ENCODE measurements around the gene PFKFB4. TPM values are rescaled to one million over a fixed set of nuclear protein-coding genes. Genes with fewer than 3 reads are reported as not detected.

PFKFB4 gene
- total and polyA plus RNA-seq, 9 of the 15 experiments (the other 6 are each of a cell fraction or from before 2014, with no cell fraction given) = 0.92 to 56.3 (median 13.5) TPM

DNA sequence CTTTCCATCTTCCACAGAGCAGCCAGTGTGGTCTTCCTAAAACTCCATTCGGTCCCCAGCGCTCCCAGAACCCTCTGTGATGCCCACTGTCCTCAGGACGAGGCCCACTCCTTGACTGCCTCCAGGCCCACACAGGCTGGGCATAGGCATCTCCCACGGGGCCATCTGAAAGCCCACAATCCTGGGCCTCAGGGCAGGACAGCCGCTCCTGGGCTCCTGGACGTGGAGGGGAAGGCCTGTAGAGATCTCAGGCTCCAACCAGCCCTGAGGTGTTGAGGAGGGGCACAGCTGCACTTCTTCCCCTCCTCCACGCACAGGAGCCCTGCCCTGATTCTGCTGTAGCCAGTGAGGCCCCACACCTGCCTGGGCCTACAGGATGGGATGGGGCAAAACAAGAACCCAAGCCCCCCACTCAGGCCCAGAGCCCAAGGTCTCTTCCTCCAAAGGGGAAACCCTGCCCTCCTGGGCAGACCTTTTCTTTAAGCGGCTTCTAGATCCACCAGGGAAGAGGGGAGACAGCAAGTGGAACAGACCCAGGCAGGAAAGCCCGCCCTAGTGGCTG, 78.6 kb downstream of the PFKFB4 start:
- no peak for ATAC-seq
- Histone ChIP-seq H3K27me3 (ENCODE audit: control insufficient read depth in 2 of 2, insufficient read depth in 2 of 2, low read length in 2 of 2) (no peaks in the 10 kb centered on the region), H3K9me3 (replicated peaks; ENCODE audit: control insufficient read depth, insufficient read depth, low read depth, low read length) (no peaks in the 10 kb centered on the region), H3K79me2 (ENCODE audit: control insufficient read depth, insufficient read depth, low read length) (no peaks in the 10 kb centered on the region), H3K9me1 (ENCODE audit: control insufficient read depth, insufficient read depth, low read length) (no peaks in the 10 kb centered on the region), H3K4me2 (ENCODE audit: insufficient read depth, low read length) (no peak overlapping the region), H2AFZ (ENCODE audit: low read depth, low read length) (no peak overlapping the region), H3K4me3 (no peak overlapping the region), H3K9ac (ENCODE audit: insufficient read depth in 1 of 2, low read depth in 2 of 2, low read length in 2 of 2) (peak overlapping the region in 1 of 2 experiments; percentile 72; a peak in 2 of 4 replicates), H3K36me3 (ENCODE audit: control insufficient read depth, insufficient read depth, low read length) (no peaks in the 10 kb centered on the region), H3K27ac (ENCODE audit: extremely low read depth, low read depth, low read length) (no peak overlapping the region), H3K4me1 (replicated peaks in 1 of 2; ENCODE audit: control insufficient read depth in 2 of 2, insufficient read depth in 2 of 2, low read length in 2 of 2) (peaks cover 5 to 16% of the 10 kb centered on the region in 2 experiments; a peak in 4 of 5 replicates), H4K20me1 (replicated peaks; ENCODE audit: control insufficient read depth, insufficient read depth, low read length) (no peaks in the 10 kb centered on the region)
- intact Hi-C loops (cut with micrococcal nuclease) = no loop called here
- ChIA-PET POLR2A (no interaction called here), CTCF (ENCODE audit: low intra/inter-chr PET ratio) (no interaction called here)
- FAIRE-seq = no peak
- TF ChIP-seq SIRT6 (IDR thresholded peaks at IDR 0.05; ENCODE audit: low read depth, low read length) = no peak
- WGBS (ENCODE audit: insufficient coverage, low coverage, missing lambda C conversion rate) = 55% methylated on average over 3 of the region's 9 CpGs
- BruUV-seq (replicated peaks) = no TSS peak
- in situ Hi-C loops (cut with MboI) = no loop called here
- no peak for DNase-seq (ENCODE audit: extremely low read depth in 1 of 4, low spot score in 3 of 4)

DNA sequence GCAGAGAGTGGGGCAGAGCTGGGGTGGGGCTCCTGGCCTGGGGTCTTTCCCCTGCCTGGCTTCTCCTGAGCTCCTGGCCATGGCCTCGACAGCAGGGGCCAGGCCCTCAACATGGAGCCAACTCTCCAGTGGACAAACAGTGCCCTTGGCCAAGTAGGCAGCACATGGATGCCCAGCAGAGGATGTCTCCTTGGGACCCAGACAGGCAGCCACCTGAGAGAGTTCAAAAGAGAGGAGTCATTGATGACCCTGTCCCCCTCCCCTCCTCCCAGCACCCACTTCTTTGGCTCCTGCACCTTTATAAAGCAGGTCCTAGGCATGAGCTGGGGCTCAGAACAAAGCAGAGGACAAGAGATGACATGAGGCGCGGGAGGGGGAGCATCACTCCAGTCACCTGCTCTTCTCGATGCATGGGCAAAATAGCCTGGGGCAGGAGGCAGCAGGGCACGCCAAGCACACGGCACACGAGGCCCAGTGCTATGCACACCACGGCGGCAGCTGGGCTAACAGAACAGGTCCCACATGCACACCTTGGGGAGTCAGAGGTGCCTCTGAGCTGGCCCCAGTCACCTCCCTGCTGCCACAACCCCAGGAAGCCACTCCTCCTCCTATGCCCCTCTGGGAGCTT, 80.1 kb downstream of the PFKFB4 start:
- H3K9me3 ChIP-seq (replicated peaks; ENCODE audit: control insufficient read depth, insufficient read depth, low read depth, low read length) = no peaks in the 10 kb centered on the region
- H3K4me1 ChIP-seq (replicated peaks in 1 of 2; ENCODE audit: control insufficient read depth in 2 of 2, insufficient read depth in 2 of 2, low read length in 2 of 2) = peaks cover 5 to 22% of the 10 kb centered on the region in 2 experiments; a peak in 4 of 5 replicates
- 71% methylated on average over 6 of the region's 9 CpGs for WGBS (ENCODE audit: insufficient coverage, low coverage, missing lambda C conversion rate)
- H3K9me1 ChIP-seq (ENCODE audit: control insufficient read depth, insufficient read depth, low read length) = no peaks in the 10 kb centered on the region
- ChIA-PET POLR2A (no interaction called here), CTCF (ENCODE audit: low intra/inter-chr PET ratio) (no interaction called here)
- H3K9ac ChIP-seq (ENCODE audit: insufficient read depth in 1 of 2, low read depth in 2 of 2, low read length in 2 of 2) = no peak overlapping the region
- BruUV-seq (replicated peaks) = no TSS peak
- in situ Hi-C loops (cut with MboI) = no loop called here
- H3K27ac ChIP-seq (ENCODE audit: extremely low read depth, low read depth, low read length) = no peak overlapping the region
- H2AFZ ChIP-seq (ENCODE audit: low read depth, low read length) = no peak overlapping the region
- DNase-seq (ENCODE audit: extremely low read depth in 1 of 4, low spot score in 3 of 4) = no peak
- no peak overlapping the region for H3K4me3 ChIP-seq
- intact Hi-C loops (cut with micrococcal nuclease) = no loop called here
- H3K27me3 ChIP-seq (ENCODE audit: control insufficient read depth in 2 of 2, insufficient read depth in 2 of 2, low read length in 2 of 2) = no peaks in the 10 kb centered on the region
- H4K20me1 ChIP-seq (replicated peaks; ENCODE audit: control insufficient read depth, insufficient read depth, low read length) = no peaks in the 10 kb centered on the region
- no peak for FAIRE-seq
- H3K36me3 ChIP-seq (ENCODE audit: control insufficient read depth, insufficient read depth, low read length) = no peaks in the 10 kb centered on the region
- no peak overlapping the region for H3K4me2 ChIP-seq (ENCODE audit: insufficient read depth, low read length)
- peaks cover 15% of the 10 kb centered on the region for H3K79me2 ChIP-seq (ENCODE audit: control insufficient read depth, insufficient read depth, low read length)
- ATAC-seq = no peak
- TF ChIP-seq NFYB (IDR thresholded peaks at IDR 0.05; ENCODE audit: extremely low read depth, insufficient read length) (no peak), EZH2 (IDR thresholded peaks at IDR 0.05; ENCODE audit: borderline replicate concordance, low read depth, low read length) (no peak), TBP (optimal IDR thresholded peaks at IDR 0.05; ENCODE audit: low read depth, low read length) (no peak), BCL6 (CRISPR knock-in tag; IDR thresholded peaks at IDR 0.05) (no peak), NUFIP1 (IDR thresholded peaks at IDR 0.05; ENCODE audit: partially characterized antibody) (no peak), ZBTB9 (CRISPR knock-in tag; IDR thresholded peaks at IDR 0.05) (no peak), CCAR2 (IDR thresholded peaks at IDR 0.05; ENCODE audit: low read depth, low read length) (no peak), ATF7 (IDR thresholded peaks at IDR 0.05) (no peak), FUS (optimal IDR thresholded peaks at IDR 0.05; ENCODE audit: low read depth, low read length) (no peak), ZNF253 (CRISPR knock-in tag; conservative IDR thresholded peaks at IDR 0.05) (no peak)
- TF ChIP-seq, protein P1, sequence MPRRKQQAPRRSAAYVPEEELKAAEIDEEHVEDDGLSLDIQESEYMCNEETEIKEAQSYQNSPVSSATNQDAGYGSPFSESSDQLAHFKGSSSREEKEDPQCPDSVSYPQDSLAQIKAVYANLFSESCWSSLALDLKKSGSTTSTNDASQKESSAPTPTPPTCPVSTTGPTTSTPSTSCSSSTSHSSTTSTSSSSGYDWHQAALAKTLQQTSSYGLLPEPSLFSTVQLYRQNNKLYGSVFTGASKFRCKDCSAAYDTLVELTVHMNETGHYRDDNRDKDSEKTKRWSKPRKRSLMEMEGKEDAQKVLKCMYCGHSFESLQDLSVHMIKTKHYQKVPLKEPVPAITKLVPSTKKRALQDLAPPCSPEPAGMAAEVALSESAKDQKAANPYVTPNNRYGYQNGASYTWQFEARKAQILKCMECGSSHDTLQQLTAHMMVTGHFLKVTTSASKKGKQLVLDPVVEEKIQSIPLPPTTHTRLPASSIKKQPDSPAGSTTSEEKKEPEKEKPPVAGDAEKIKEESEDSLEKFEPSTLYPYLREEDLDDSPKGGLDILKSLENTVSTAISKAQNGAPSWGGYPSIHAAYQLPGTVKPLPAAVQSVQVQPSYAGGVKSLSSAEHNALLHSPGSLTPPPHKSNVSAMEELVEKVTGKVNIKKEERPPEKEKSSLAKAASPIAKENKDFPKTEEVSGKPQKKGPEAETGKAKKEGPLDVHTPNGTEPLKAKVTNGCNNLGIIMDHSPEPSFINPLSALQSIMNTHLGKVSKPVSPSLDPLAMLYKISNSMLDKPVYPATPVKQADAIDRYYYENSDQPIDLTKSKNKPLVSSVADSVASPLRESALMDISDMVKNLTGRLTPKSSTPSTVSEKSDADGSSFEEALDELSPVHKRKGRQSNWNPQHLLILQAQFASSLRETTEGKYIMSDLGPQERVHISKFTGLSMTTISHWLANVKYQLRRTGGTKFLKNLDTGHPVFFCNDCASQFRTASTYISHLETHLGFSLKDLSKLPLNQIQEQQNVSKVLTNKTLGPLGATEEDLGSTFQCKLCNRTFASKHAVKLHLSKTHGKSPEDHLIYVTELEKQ (CRISPR knock-in tag; IDR thresholded peaks at IDR 0.05) = no peak

All from K562 (cell line).